ENCODE results near the gene TNFRSF4.

The TNFRSF4 gene

GRCh38 chr1:1245817-1246576 lies 32.0 kb upstream of the TNFRSF4 start:
- TF ChIP-seq CTCF (IDR thresholded peaks at IDR 0.05; ENCODE audit: low read depth, low read length), result no peak
- Histone ChIP-seq H3K9me3 (no peaks in the 10 kb centered on the region), H3K4me1 (no peaks in the 10 kb centered on the region), H3K4me3 (ENCODE audit: low read depth, low read length) (no peak overlapping the region), H3K27me3 (peaks cover 54% of the 10 kb centered on the region), H3K36me3 (no peaks in the 10 kb centered on the region)
- no peak for DNase-seq

GRCh38 chr1:1245178-1245816 lies 31.3 kb upstream of the TNFRSF4 start:
- no peaks in the 10 kb centered on the region for H3K9me3 ChIP-seq
- H3K4me3 ChIP-seq (ENCODE audit: low read depth, low read length), result no peak overlapping the region
- TF ChIP-seq CTCF (IDR thresholded peaks at IDR 0.05; ENCODE audit: low read depth, low read length), result no peak
- peaks cover 58% of the 10 kb centered on the region for H3K27me3 ChIP-seq
- no peak for DNase-seq
- no peaks in the 10 kb centered on the region for H3K4me1 ChIP-seq
- no peaks in the 10 kb centered on the region for H3K36me3 ChIP-seq

- no peak for TF ChIP-seq CTCF (IDR thresholded peaks at IDR 0.05; ENCODE audit: low read depth, low read length)
- no peak for DNase-seq
- Histone ChIP-seq H3K36me3 (no peaks in the 10 kb centered on the region), H3K4me1 (peaks cover 3% of the 10 kb centered on the region; the same call in 1 of the 2 replicates), H3K4me3 (ENCODE audit: low read depth, low read length) (no peak overlapping the region), H3K9me3 (no peaks in the 10 kb centered on the region), H3K27me3 (peaks cover 68% of the 10 kb centered on the region)
Observed at GRCh38 chr1:1244192-1244811, 30.3 kb upstream of the TNFRSF4 start.

GRCh38 chr1:1243807-1244191 lies 29.8 kb upstream of the TNFRSF4 start:
- H3K4me1 ChIP-seq, result peaks cover 3% of the 10 kb centered on the region; the same call in 1 of the 2 replicates
- no peak overlapping the region for H3K4me3 ChIP-seq (ENCODE audit: low read depth, low read length)
- H3K36me3 ChIP-seq, result no peaks in the 10 kb centered on the region
- H3K9me3 ChIP-seq, result no peaks in the 10 kb centered on the region
- H3K27me3 ChIP-seq, result peaks cover 73% of the 10 kb centered on the region
- DNase-seq, result no peak
- TF ChIP-seq CTCF (IDR thresholded peaks at IDR 0.05; ENCODE audit: low read depth, low read length), result no peak

- Histone ChIP-seq H3K27me3 (peaks cover 78% of the 10 kb centered on the region), H3K4me1 (peaks cover 9% of the 10 kb centered on the region), H3K9me3 (no peaks in the 10 kb centered on the region), H3K4me3 (ENCODE audit: low read depth, low read length) (no peak overlapping the region), H3K36me3 (no peaks in the 10 kb centered on the region)
- no peak for TF ChIP-seq CTCF (IDR thresholded peaks at IDR 0.05; ENCODE audit: low read depth, low read length)
- DNase-seq, result no peak
Observed at GRCh38 chr1:1243266-1243660, 29.3 kb upstream of the TNFRSF4 start.
